Liver (tissue), 9 donors: ENCODE results near the gene SHLD2. TPM values are rescaled to one million over a fixed set of nuclear protein-coding genes. Genes with fewer than 3 reads are reported as not detected.
A peak's percentile ranks its signal among the peaks of the same experiment; 100 is the strongest.

ENCODE experiments used
- DNase-seq: peaks from one replicate; pipeline ENCODE4 v3.0.0-alpha.2; 2017; ENCODE audit warnings: low spot score
- H3K27ac ChIP-seq, 2 donors: one replicate each; pipeline ENCODE4 v1.7.0; 2013; ENCODE audit warnings: inconsistent platforms in 2 of 2, low read length in 2 of 2, control low read depth in 1 of 2, low read depth in 1 of 2, mild to moderate bottlenecking in 1 of 2
- H3K27me3 ChIP-seq, 4 donors: one replicate each; pipeline versions ENCODE4 v1.6.1 to v1.7.0; 2013; ENCODE audit warnings: low read length in 3 of 4, inconsistent platforms in 1 of 4, mild to moderate bottlenecking in 1 of 4, moderate library complexity in 1 of 4; ENCODE audit not compliant: control insufficient read depth in 4 of 4, insufficient read depth in 4 of 4
- H3K36me3 ChIP-seq, 4 donors: one replicate each; pipeline versions ENCODE4 v1.6.1 to v1.7.0; 2013; ENCODE audit warnings: low read length in 3 of 4, mild to moderate bottlenecking in 3 of 4, low read depth in 1 of 4, moderate library complexity in 1 of 4; ENCODE audit not compliant: control insufficient read depth in 4 of 4, insufficient read depth in 3 of 4
- H3K4me1 ChIP-seq, 4 donors: one replicate each; pipeline versions ENCODE4 v1.6.1 to v1.7.0; 2013; ENCODE audit warnings: low read length in 3 of 4, mild to moderate bottlenecking in 3 of 4, moderate library complexity in 1 of 4; ENCODE audit not compliant: control insufficient read depth in 4 of 4, insufficient read depth in 4 of 4
- H3K4me3 ChIP-seq, 3 donors: one replicate each; pipeline versions ENCODE4 v1.6.1 to v1.7.0; 2013; ENCODE audit warnings: low read length in 3 of 3, control low read depth in 1 of 3, low read depth in 1 of 3, mild to moderate bottlenecking in 1 of 3
- H3K9ac ChIP-seq, 2 donors: one replicate each; pipeline ENCODE4 v1.7.0; 2013; ENCODE audit warnings: low read length in 2 of 2, mild to moderate bottlenecking in 2 of 2, moderate library complexity in 2 of 2, control low read depth in 1 of 2, low read depth in 1 of 2
- H3K9me3 ChIP-seq, 4 donors: one replicate each; pipeline versions ENCODE4 v1.6.1 to v1.7.0; 2013; ENCODE audit warnings: low read length in 3 of 4; ENCODE audit not compliant: control insufficient read depth in 4 of 4
- ATF3 ChIP-seq: IDR thresholded peaks from 2 replicates; pipeline ENCODE4 v1.6.1; 2016; ENCODE audit warnings: antibody characterized with exemption
- CTCF ChIP-seq: fragments of 150-350 bp; IDR thresholded peaks from 2 replicates; pipeline ENCODE4 v1.5.1; 2017; ENCODE audit warnings: improper control_type of control experiment, low read depth, low read length; ENCODE audit not compliant: missing input control
- EGR1 ChIP-seq, 2 donors: IDR thresholded peaks; 2 replicates each; pipeline ENCODE4 v1.6.1; 2016 to 2018; ENCODE audit warnings: antibody characterized with exemption in 2 of 2, low read depth in 2 of 2
- FOXA1 ChIP-seq: IDR thresholded peaks from 2 replicates; pipeline ENCODE4 v1.6.1; 2016; ENCODE audit warnings: antibody characterized with exemption
- FOXA2 ChIP-seq: IDR thresholded peaks from 2 replicates; pipeline ENCODE4 v1.6.1; 2016; ENCODE audit warnings: antibody characterized with exemption
- GABPA ChIP-seq, 2 donors: IDR thresholded peaks in 1 of 2; conservative IDR thresholded peaks in 1 of 2; 2 replicates each; pipeline ENCODE4 v1.6.1; 2016; ENCODE audit warnings: antibody characterized with exemption in 2 of 2, mild to moderate bottlenecking in 1 of 2, moderate library complexity in 1 of 2
- HNF4A ChIP-seq, 2 donors: conservative IDR thresholded peaks; 2 replicates each; pipeline ENCODE4 v1.6.1; 2016; ENCODE audit warnings: antibody characterized with exemption in 2 of 2, mild to moderate bottlenecking in 2 of 2
- HNF4G ChIP-seq: IDR thresholded peaks from 2 replicates; pipeline ENCODE4 v1.6.1; 2016; ENCODE audit warnings: antibody characterized with exemption
- JUND ChIP-seq, 2 donors: IDR thresholded peaks; 2 replicates each; pipeline ENCODE4 v1.6.1; 2016; ENCODE audit warnings: antibody characterized with exemption in 2 of 2
- MAX ChIP-seq: IDR thresholded peaks from 2 replicates; pipeline ENCODE4 v1.6.1; 2016; ENCODE audit warnings: antibody characterized with exemption
- NR2F2 ChIP-seq: IDR thresholded peaks from 2 replicates; pipeline ENCODE4 v1.6.1; 2016; ENCODE audit warnings: antibody characterized with exemption
- RAD21 ChIP-seq, 2 donors: IDR thresholded peaks; 2 replicates each; pipeline ENCODE4 v1.6.1; 2016; ENCODE audit warnings: antibody characterized with exemption in 2 of 2, mild to moderate bottlenecking in 2 of 2
- RXRA ChIP-seq, 2 donors: IDR thresholded peaks; 2 replicates each; pipeline ENCODE4 v1.6.1; 2017 to 2018; ENCODE audit warnings: antibody characterized with exemption in 2 of 2, mild to moderate bottlenecking in 1 of 2
- SP1 ChIP-seq: IDR thresholded peaks from 2 replicates; pipeline ENCODE4 v1.6.1; 2018; ENCODE audit warnings: antibody characterized with exemption, mild to moderate bottlenecking
- TAF1 ChIP-seq: conservative IDR thresholded peaks from 2 replicates; pipeline ENCODE4 v1.6.1; 2016; ENCODE audit warnings: antibody characterized with exemption, mild to moderate bottlenecking
- YY1 ChIP-seq: IDR thresholded peaks from 2 replicates; pipeline ENCODE4 v1.6.1; 2016; ENCODE audit warnings: antibody characterized with exemption, mild to moderate bottlenecking
- WGBS: extraction: QIAGEN DNeasy Blood & Tissue Kit; methylation state at CpG from one replicate; pipeline ENCODE4 v1.1.7; 2013; 5-methylcytosine and 5-hydroxymethylcytosine counted together
- polyA plus RNA-seq, 2 donors: library from polyadenylated mRNA; stranded (reverse) in 1 of 2; unstranded in 1 of 2; fragments of 200-250 nt in 1 of 2; fragments of >200 nt in 1 of 2; fragmentation: Nextera tagmentation in 1 of 2; extraction: Ambion mirVana in 1 of 2; gene quantifications; one replicate each; pipeline versions ENCODE4 v1.2.1 to v1.2.3, GENCODE V29; 2013 to 2015
- total RNA-seq, 2 donors: library from RNA; depleted of rRNA; stranded (reverse); fragments of >200 nt; gene quantifications; one replicate each; pipeline ENCODE4 v1.2.3, GENCODE V29; 2014
- TF ChIP-seq, protein P1 (sequence below): IDR thresholded peaks from 2 replicates; pipeline ENCODE4 v1.6.1; 2016; ENCODE audit warnings: antibody characterized with exemption
- TF ChIP-seq, protein P2 (sequence below): IDR thresholded peaks from 2 replicates; pipeline ENCODE4 v1.6.1; 2016; ENCODE audit warnings: antibody characterized with exemption, mild to moderate bottlenecking
- donor health status: healthy.
- donor health status: healthy.
- donor health status: healthy.
- donor health status: healthy.
- donor health status: healthy.

SHLD2 gene
- total and polyA plus RNA-seq, 4 donors: 11.7 to 39.5 (median 24.9) TPM

DNA sequence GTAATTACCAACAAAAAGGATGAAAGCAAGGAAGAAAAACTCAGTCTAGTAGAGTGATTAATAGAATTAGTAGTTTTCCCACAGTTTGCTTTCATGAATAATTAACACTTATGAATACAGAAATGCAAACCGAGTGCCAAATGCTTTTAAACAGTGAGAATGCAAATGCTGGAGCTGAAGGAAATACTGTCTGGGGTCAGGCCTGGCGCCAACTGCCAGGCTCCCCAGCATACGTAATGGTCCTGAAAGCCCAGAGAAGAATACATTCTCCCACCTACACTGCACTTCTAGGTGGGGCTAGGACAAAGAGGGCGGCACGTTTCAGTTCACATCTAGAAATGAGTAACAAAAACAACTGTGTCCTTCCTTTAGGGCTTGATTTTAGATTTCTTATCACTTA lies 30.4 kb upstream of the SHLD2 start:
- H3K27me3 ChIP-seq: no peaks in the 10 kb centered on the region
- no peak for DNase-seq
- TF ChIP-seq HNF4A (conservative IDR thresholded peaks at IDR 0.05) (no peak), TAF1 (no peak), FOXA1 (no peak), FOXA2 (no peak), MAX (no peak)
- no peak overlapping the region for H3K4me3 ChIP-seq
- peaks cover 3 to 32% (median 26%) of the 10 kb centered on the region in 4 donors for H3K4me1 ChIP-seq
- no peak overlapping the region for H3K27ac ChIP-seq
- 88% methylated on average over 5 of the region's 5 CpGs for WGBS
- H3K9ac ChIP-seq: no peak overlapping the region
- peaks cover 6 to 67% (median 64%) of the 10 kb centered on the region in 4 donors for H3K36me3 ChIP-seq
- H3K9me3 ChIP-seq: no peaks in the 10 kb centered on the region

DNA sequence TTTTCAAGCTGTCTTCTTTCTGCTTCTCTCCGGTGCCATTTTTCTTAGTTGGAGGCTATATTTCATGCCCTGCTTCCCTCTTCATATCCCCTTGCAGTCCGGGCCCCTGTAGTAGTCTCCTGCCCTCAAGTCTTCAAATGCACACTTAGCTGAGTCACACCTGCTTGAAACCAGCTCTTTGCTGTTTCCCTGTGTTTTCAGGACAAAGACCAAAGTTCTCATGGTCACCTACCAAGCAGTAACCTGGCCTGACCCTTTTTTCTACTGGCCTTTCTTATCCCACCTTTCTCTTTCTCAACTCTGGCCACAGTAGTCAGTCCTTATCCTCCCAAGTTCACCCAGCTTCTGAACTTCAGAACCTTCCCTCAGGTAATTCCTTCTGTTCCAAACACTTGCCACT lies 28.8 kb upstream of the SHLD2 start:
- H3K36me3 ChIP-seq: peaks cover 6 to 65% (median 56%) of the 10 kb centered on the region in 4 donors
- no peak for DNase-seq
- H3K27me3 ChIP-seq: no peaks in the 10 kb centered on the region
- H3K9ac ChIP-seq: no peak overlapping the region
- peak overlapping the region; percentile 10 to 34 for H3K27ac ChIP-seq
- no peak overlapping the region for H3K4me3 ChIP-seq
- TF ChIP-seq HNF4A (conservative IDR thresholded peaks at IDR 0.05) (peak; percentile 35 to 68), JUND (IDR thresholded peaks at IDR 0.05) (peak in 1 of 2 donors; percentile 16), FOXA1 (no peak), RAD21 (IDR thresholded peaks at IDR 0.05) (no peak), SP1 (no peak), TAF1 (no peak), ATF3 (no peak), RXRA (IDR thresholded peaks at IDR 0.05) (peak; percentile 33 to 61), EGR1 (IDR thresholded peaks at IDR 0.05; ENCODE audit: low read depth in 2 of 2) (no peak)
- TF ChIP-seq, protein P1, sequence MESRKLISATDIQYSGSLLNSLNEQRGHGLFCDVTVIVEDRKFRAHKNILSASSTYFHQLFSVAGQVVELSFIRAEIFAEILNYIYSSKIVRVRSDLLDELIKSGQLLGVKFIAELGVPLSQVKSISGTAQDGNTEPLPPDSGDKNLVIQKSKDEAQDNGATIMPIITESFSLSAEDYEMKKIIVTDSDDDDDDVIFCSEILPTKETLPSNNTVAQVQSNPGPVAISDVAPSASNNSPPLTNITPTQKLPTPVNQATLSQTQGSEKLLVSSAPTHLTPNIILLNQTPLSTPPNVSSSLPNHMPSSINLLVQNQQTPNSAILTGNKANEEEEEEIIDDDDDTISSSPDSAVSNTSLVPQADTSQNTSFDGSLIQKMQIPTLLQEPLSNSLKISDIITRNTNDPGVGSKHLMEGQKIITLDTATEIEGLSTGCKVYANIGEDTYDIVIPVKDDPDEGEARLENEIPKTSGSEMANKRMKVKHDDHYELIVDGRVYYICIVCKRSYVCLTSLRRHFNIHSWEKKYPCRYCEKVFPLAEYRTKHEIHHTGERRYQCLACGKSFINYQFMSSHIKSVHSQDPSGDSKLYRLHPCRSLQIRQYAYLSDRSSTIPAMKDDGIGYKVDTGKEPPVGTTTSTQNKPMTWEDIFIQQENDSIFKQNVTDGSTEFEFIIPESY: no peak
- TF ChIP-seq, protein P2, sequence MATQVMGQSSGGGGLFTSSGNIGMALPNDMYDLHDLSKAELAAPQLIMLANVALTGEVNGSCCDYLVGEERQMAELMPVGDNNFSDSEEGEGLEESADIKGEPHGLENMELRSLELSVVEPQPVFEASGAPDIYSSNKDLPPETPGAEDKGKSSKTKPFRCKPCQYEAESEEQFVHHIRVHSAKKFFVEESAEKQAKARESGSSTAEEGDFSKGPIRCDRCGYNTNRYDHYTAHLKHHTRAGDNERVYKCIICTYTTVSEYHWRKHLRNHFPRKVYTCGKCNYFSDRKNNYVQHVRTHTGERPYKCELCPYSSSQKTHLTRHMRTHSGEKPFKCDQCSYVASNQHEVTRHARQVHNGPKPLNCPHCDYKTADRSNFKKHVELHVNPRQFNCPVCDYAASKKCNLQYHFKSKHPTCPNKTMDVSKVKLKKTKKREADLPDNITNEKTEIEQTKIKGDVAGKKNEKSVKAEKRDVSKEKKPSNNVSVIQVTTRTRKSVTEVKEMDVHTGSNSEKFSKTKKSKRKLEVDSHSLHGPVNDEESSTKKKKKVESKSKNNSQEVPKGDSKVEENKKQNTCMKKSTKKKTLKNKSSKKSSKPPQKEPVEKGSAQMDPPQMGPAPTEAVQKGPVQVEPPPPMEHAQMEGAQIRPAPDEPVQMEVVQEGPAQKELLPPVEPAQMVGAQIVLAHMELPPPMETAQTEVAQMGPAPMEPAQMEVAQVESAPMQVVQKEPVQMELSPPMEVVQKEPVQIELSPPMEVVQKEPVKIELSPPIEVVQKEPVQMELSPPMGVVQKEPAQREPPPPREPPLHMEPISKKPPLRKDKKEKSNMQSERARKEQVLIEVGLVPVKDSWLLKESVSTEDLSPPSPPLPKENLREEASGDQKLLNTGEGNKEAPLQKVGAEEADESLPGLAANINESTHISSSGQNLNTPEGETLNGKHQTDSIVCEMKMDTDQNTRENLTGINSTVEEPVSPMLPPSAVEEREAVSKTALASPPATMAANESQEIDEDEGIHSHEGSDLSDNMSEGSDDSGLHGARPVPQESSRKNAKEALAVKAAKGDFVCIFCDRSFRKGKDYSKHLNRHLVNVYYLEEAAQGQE: no peak
- no peaks in the 10 kb centered on the region for H3K9me3 ChIP-seq
- 97% methylated on average over 2 of the region's 2 CpGs for WGBS
- peaks cover 4 to 24% (median 20%) of the 10 kb centered on the region in 4 donors for H3K4me1 ChIP-seq

GRCh38 chr10:87066865-87067264 lies 28.1 kb upstream of the SHLD2 start:
- peaks cover 5 to 64% (median 55%) of the 10 kb centered on the region in 4 donors for H3K36me3 ChIP-seq
- no peaks in the 10 kb centered on the region for H3K27me3 ChIP-seq
- H3K4me3 ChIP-seq: no peak overlapping the region
- DNase-seq: no peak
- H3K27ac ChIP-seq: no peak overlapping the region
- 94% methylated on average over 1 of the region's 1 CpG for WGBS
- H3K4me1 ChIP-seq: peaks cover 4 to 21% (median 18%) of the 10 kb centered on the region in 4 donors
- H3K9ac ChIP-seq: no peak overlapping the region
- H3K9me3 ChIP-seq: no peaks in the 10 kb centered on the region
- TF ChIP-seq FOXA2: no peak
- no peak for TF ChIP-seq GABPA (IDR thresholded peaks at IDR 0.05 in 1 of 2, conservative IDR thresholded peaks at IDR 0.05 in 1 of 2)
- TF ChIP-seq SP1: no peak
- TF ChIP-seq TAF1: no peak
- no peak for TF ChIP-seq HNF4G
- no peak for TF ChIP-seq CTCF
- TF ChIP-seq EGR1 (IDR thresholded peaks at IDR 0.05; ENCODE audit: low read depth in 2 of 2): no peak
- no peak for TF ChIP-seq FOXA1
- TF ChIP-seq NR2F2: no peak
- no peak for TF ChIP-seq YY1
- no peak for TF ChIP-seq RAD21 (IDR thresholded peaks at IDR 0.05)
- TF ChIP-seq ATF3: no peak
